KMS-11 (cell line): Measurements from ENCODE around the gene KIFC3.

Source experiments
- H2AFZ ChIP-seq: fragments of 200-600 bp; sonication (generic); 2 replicates; pipeline ENCODE4 v1.6.1; 2016; ENCODE audit warnings: antibody characterized with exemption, mixed run types, low read depth
- H3K27ac ChIP-seq: fragments of 200-600 bp; sonication (generic); 2 replicates; pipeline ENCODE4 v1.6.1; 2016; ENCODE audit warnings: mild to moderate bottlenecking, mixed run types
- H3K27me3 ChIP-seq: fragments of 200-600 bp; sonication (generic); 2 replicates; pipeline ENCODE4 v1.6.1; 2017; ENCODE audit warnings: mild to moderate bottlenecking, low read depth, mixed run types, moderate library complexity; ENCODE audit not compliant: insufficient read depth
- H3K36me3 ChIP-seq: fragments of 200-600 bp; sonication (generic); 2 replicates; pipeline ENCODE4 v1.6.1; 2017; ENCODE audit warnings: mild to moderate bottlenecking, mixed run types; ENCODE audit not compliant: insufficient read depth
- H3K4me1 ChIP-seq: fragments of 200-600 bp; sonication (generic); 2 replicates; pipeline ENCODE4 v1.6.1; 2016; ENCODE audit warnings: mild to moderate bottlenecking, low read depth, mixed run types; ENCODE audit not compliant: poor library complexity, severe bottlenecking
- H3K4me2 ChIP-seq: fragments of 200-600 bp; sonication (generic); 2 replicates; pipeline ENCODE4 v1.7.0; 2016; ENCODE audit warnings: mild to moderate bottlenecking, mixed run types
- H3K4me3 ChIP-seq: fragments of 200-600 bp; sonication (generic); IDR thresholded peaks from 2 replicates; pipeline ENCODE4 v1.6.1; 2017; ENCODE audit warnings: low read depth, low read length, mixed read lengths; ENCODE audit not compliant: insufficient read depth
- H3K79me2 ChIP-seq: fragments of 200-600 bp; sonication (generic); 2 replicates; pipeline ENCODE4 v1.6.1; 2016; ENCODE audit warnings: low read depth, mixed run types; ENCODE audit not compliant: insufficient read depth
- H3K9ac ChIP-seq: fragments of 200-600 bp; sonication (generic); 2 replicates; pipeline ENCODE4 v1.6.1; 2016; ENCODE audit warnings: mild to moderate bottlenecking, mixed run types
- H4K20me1 ChIP-seq: fragments of 200-600 bp; sonication (generic); 2 replicates; pipeline ENCODE4 v1.6.1; 2016; ENCODE audit warnings: mild to moderate bottlenecking, mixed run types; ENCODE audit not compliant: insufficient read depth
- TF ChIP-seq, protein P1 (sequence below): fragments of 200-600 bp; sonication (generic); conservative IDR thresholded peaks from 2 replicates; pipeline ENCODE4 v1.6.1; 2017; ENCODE audit warnings: low read depth, mild to moderate bottlenecking, antibody characterized with exemption, low read length, moderate library complexity, mixed read lengths

The KIFC3 gene

DNA sequence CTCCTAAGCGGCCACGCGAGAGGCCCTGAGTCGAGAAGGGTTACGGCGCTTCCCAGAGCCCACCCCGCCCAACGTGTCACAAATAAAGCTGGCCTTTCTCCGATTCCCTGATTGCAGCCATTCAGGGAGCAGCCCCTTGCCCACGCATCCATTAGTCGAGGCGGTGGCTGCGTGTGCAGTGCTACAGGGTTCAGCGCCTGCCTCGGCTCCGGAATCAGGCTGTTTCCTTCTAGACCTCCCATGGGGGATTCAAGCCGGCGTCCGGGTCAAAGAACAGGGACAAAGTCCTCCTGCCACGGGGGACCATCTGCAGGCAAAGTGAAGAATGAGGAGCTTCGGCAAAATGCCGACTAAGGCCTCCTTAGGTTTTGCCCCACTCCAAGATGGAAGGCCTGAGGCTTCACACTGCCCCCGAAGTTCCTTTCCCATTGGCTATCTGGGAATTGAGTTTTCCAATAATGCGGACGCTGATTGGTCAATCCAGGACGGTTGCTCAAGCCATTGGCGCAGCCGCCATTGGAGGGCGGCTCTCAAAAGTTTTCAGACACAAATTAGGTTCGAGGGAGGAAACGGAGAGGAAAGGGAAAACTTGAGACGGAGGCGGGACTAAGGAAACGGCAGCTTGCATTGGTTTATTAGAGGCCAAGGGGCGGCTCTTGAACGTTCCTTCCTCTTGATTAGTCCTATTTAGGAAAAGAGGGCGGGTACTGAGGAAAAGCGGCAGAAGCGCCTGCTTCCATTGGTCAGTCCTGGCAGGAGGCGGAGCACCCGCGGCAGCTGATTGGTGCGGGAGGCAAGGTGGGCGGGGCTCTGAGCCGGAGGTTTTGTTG is 67.2 kb downstream of the KIFC3 start:
- Histone ChIP-seq H3K27ac (peak overlapping the region; percentile 71), H3K4me2 (peak overlapping the region; percentile 69), H3K4me1 (peaks cover 9% of the 10 kb centered on the region), H3K4me3 (no peak overlapping the region), H3K9ac (peak overlapping the region; percentile 89), H3K36me3 (no peaks in the 10 kb centered on the region), H2AFZ (peak overlapping the region; percentile 80), H4K20me1 (no peaks in the 10 kb centered on the region), H3K79me2 (no peaks in the 10 kb centered on the region), H3K27me3 (no peaks in the 10 kb centered on the region)
- TF ChIP-seq, protein P1, sequence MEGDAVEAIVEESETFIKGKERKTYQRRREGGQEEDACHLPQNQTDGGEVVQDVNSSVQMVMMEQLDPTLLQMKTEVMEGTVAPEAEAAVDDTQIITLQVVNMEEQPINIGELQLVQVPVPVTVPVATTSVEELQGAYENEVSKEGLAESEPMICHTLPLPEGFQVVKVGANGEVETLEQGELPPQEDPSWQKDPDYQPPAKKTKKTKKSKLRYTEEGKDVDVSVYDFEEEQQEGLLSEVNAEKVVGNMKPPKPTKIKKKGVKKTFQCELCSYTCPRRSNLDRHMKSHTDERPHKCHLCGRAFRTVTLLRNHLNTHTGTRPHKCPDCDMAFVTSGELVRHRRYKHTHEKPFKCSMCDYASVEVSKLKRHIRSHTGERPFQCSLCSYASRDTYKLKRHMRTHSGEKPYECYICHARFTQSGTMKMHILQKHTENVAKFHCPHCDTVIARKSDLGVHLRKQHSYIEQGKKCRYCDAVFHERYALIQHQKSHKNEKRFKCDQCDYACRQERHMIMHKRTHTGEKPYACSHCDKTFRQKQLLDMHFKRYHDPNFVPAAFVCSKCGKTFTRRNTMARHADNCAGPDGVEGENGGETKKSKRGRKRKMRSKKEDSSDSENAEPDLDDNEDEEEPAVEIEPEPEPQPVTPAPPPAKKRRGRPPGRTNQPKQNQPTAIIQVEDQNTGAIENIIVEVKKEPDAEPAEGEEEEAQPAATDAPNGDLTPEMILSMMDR = no peak

- Histone ChIP-seq H2AFZ (peak overlapping the region; percentile 80), H3K27ac (peak overlapping the region; percentile 71), H3K9ac (peak overlapping the region; percentile 89), H3K27me3 (no peaks in the 10 kb centered on the region), H3K4me2 (peak overlapping the region; percentile 37), H3K79me2 (no peaks in the 10 kb centered on the region), H4K20me1 (no peaks in the 10 kb centered on the region), H3K4me1 (peaks cover 9% of the 10 kb centered on the region), H3K4me3 (no peak overlapping the region), H3K36me3 (no peaks in the 10 kb centered on the region)
- TF ChIP-seq, protein P1 = no peak
Observed at GRCh38 chr16:57734308-57734924, 67.9 kb downstream of the KIFC3 start.

DNA sequence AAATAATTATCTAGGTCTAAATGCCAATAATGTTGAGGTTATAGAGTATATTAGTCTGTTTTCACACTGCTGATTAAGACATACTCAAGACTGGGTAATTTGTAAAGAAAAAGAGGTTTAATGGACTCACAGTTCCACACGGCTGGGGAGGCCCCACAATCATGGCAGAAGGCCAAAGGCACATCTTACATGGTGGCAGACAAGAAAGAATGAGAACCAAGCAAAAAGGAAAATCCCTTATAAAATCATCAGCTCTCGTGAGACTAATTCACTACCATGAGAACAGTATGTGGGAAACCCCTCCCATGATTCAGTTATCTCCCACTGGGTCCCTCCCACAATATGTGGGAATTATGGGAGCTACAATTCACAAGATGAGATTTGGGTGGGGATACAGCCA is 69.6 kb downstream of the KIFC3 start:
- no peak overlapping the region for H2AFZ ChIP-seq
- H3K9ac ChIP-seq = no peak overlapping the region
- no peaks in the 10 kb centered on the region for H3K79me2 ChIP-seq
- H4K20me1 ChIP-seq = no peaks in the 10 kb centered on the region
- H3K4me1 ChIP-seq = peaks cover 9% of the 10 kb centered on the region
- H3K4me3 ChIP-seq = no peak overlapping the region
- no peak overlapping the region for H3K27ac ChIP-seq
- TF ChIP-seq, protein P1 = no peak
- no peaks in the 10 kb centered on the region for H3K27me3 ChIP-seq
- no peak overlapping the region for H3K4me2 ChIP-seq
- no peaks in the 10 kb centered on the region for H3K36me3 ChIP-seq

DNA sequence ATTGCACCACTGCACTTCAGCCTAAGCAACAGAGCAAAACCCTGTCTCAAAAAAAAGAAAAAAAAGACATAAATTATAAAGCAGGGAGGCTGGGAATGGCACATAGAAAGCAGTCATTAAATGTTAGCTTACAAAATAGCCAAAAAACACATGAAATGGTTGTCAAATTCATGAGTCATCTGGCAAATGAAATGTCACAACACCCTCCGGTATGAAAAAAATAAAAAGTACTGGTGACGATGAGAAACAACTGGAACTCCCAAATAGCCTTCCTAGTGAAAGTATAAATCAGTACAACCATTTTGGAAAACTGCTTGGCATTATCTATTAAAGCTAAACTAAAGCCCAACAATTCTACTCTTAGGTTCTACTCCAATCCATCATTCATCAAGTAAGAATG is 70.3 kb downstream of the KIFC3 start:
- H3K4me3 ChIP-seq = no peak overlapping the region
- no peaks in the 10 kb centered on the region for H4K20me1 ChIP-seq
- no peaks in the 10 kb centered on the region for H3K79me2 ChIP-seq
- H3K27ac ChIP-seq = no peak overlapping the region
- no peak overlapping the region for H2AFZ ChIP-seq
- H3K4me2 ChIP-seq = no peak overlapping the region
- H3K27me3 ChIP-seq = no peaks in the 10 kb centered on the region
- no peaks in the 10 kb centered on the region for H3K36me3 ChIP-seq
- H3K9ac ChIP-seq = no peak overlapping the region
- peaks cover 5% of the 10 kb centered on the region for H3K4me1 ChIP-seq
- TF ChIP-seq, protein P1 = no peak
